Right forelimb (tissue), 1 donor: ENCODE measurements around the gene VPS33A.
"Not testable (repeated sequence)": the region's sequence is repeated elsewhere in the genome, so short reads cannot be mapped to it uniquely, and the experiment has no call there.

ENCODE experiments used
- DNase-seq: peaks from one replicate; pipeline ENCODE4 v3.0.0-alpha.2; 2018

Gene VPS33A

DNA sequence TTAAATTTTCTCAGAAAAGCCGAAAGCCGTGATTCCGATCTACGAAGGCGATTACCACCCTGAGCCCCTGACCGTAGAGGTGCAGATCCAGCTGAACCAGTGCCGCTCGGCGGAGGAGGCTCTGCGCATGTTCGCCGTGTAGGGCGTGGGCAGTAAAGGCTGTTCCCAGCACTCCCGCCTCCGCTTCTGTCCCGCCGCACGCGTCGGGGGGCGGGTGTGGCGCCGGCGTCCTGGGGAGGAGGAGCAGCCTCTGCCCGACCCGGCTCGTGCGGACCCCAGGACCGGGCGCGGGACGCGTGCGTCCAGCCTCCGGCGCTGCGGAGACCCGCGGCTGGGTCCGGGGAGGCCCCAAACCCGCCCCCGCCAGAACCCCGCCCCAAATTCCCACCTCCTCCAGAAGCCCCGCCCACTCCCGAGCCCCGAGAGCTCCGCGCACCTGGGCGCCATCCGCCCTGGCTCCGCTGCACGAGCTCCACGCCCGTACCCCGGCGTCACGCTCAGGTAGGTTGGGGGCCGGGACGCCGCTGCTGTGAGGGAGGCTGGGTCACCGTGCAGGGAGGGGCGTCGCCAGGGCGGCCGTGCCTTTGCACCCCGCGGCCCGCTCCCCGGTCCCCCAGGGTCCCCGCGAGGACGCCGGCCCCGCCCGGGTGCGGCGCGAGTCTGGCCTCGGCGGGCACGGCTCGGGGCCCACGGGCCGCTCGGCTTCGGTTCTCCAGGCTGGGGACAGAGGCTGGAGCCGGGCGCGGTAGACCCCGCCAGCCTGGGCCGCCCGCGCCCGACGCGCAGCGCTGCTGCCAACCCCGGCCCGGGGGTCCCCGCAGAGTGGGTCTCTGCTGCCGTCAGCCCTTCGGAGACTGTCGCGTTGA is 62.8 kb downstream of the VPS33A start, which contains the start of gene B3GNT4:
Gene B3GNT4 (plus strand): TSS at position 409 of the 866 bp plus-strand sequence. CDS start 910 bp downstream, outside the sequence.
- DNase-seq: peak; percentile 69

DNA sequence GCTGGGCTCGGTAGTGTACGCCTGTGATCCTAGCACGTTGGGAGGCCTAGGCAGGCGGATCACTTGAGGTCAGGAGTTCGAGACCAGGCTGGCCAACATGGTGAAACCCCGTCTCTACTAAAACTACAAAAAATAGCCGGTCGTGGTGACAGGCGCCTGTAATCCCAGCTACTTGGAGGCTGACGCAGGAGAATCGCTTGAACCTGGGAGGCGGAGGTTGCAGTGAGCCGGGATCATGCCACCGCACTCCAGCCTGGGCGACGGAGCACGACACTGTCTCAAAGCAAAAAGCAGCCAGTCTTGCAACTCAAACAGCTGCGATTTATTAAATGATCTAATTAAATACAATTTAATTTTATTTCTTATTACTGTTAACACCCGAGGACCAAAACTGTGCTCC is 63.5 kb downstream of the VPS33A start:
- DNase-seq: not testable (repeated sequence)

DNA sequence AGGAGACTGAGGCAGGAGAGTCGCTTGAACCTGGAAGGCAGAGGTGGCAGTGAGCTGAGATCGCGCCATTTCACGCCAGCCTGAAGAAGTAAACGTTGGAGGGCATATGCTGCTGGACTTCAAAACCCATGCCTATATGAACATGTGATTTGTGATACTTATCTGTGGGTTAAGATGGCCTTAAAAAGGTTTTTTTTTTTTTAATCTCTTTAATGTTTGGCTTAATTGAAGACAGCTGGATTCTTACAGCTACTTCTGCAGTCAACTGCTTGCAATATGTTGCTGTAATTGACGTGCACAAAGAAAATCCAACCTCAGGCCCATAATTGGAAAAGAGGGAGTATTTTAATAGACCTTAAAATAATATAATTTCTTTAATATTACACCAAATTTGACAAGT is 64.3 kb downstream of the VPS33A start:
- DNase-seq: no peak

DNA sequence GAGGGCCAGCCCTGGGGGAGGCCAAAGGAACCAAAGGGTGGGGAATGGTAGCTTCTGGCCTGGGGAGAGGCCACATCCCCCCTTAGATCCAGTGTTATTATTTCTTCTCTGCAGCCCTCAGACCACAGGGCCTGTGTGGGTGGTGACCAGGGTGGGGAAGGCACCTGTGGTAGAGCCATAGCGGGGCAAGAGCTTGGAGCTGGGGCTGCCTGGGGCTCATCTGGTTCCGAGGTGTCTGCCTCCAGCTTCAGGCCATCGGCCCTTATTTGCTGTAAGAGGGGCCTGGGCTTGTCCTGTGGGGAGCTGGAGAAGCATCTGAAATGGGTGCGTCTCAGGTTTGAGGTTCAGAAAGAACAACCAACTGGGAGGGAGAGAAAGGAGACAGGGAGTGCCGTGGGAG is 64.9 kb downstream of the VPS33A start:
- no peak for DNase-seq

DNA sequence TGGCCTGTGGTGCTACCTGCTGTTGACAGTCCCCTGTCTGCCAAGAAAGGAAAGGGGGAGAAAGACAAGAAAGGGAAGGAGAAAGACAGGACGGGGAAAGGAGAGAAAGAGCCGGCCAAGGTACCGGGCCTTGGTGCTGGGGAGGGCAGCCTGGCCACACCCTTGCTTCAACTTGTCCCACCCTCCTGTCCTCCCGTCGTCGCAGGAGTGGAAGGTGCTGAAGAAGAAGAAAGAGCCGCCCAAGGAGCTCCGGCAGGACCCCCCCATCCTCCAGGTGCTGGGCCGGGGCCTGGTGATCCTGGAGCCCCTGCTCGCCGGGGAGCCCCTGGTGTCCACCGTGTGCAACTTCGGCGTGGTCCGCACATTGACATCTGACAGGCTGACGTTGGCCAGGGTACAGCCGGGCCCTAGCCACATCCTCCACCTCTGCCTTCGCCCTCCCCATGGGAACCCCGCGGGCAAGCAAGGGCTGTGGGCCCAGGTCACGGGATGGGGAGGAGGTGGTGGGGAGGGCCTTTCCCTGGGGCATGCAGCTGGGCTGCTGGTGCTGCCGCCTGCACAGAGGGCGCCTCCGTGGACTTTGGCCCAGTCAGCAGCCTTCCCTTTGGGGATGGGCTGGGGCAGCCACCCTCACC is 65.6 kb downstream of the VPS33A start:
- no peak for DNase-seq

DNA sequence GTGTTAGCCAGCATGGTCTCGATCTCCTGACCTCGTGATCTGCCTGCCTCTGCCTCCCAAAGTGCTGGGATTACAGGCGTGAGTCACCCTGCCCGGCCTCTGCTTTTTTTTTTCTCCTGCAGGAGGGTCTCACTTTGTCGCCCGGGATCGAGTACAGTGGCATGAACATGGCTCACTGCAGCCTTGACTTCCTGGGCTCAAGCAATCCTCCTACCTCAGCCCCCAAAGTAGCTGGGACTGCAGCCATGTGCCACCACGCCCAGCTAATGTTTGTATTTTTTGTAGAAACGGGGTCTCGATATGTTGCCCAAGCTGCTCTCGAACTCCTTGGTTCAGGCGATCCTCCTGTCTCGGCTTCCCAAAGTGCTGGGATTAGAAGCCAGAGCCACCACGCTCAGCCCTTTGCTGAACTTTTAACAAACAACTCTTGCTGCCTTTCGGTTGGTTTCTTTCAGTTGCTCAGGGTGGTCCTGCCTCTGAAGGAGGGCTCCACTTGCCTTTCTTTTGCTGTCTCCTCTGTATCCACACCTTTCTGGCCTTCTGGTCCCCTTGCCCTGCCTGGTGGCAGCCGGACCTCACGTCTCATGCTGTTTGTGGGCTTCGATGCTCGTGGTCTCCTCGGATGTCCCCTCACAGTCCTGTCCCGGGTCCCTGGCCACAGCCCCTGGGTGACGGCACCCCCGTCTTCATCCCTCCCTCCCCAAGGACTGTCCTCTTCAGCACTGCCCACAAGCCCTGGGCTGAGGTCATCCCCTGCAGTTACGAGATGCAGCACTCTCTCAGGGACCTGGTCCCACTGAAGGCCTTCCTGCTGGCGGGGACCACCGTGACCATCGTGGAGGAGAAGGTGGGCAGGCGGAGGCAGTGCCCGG is 66.6 kb downstream of the VPS33A start:
- no peak for DNase-seq

DNA sequence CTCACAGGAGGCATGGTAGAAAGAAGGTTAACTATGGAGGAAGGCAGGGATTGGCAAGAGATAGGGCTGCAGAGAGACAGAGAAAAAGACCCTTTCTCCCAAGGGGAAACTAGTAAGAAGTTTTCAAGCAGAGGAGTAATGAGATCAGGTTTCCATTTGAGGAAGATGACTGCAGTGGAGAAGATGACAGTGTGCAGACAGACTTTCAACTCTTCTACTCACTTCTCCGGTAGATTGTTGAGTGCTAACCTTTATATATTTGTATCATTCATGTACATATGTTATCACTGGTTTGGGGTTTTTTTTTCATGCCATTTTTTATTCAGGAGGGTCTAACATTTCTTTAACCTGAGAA is 68.7 kb downstream of the VPS33A start:
- no peak for DNase-seq

DNA sequence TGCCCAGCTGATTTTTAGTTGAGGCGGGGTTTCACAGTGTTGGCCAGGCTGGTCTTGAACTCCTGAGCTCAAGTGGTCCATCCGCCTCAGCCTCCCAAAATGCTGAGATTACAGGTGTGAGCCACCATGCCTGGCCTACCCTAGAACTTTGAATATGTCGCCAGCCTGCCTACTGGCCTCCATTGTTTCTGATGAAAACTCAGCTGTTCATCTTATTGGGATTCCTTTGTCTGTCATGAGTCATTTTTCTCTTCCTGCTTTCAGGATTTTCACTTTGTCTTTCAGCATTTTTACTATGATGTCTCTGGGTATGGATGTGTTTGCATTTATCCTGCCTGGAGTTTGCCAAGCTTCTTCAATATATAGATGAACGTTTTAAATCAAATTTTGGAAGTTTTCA is 70.9 kb downstream of the VPS33A start:
- no peak for DNase-seq

DNA sequence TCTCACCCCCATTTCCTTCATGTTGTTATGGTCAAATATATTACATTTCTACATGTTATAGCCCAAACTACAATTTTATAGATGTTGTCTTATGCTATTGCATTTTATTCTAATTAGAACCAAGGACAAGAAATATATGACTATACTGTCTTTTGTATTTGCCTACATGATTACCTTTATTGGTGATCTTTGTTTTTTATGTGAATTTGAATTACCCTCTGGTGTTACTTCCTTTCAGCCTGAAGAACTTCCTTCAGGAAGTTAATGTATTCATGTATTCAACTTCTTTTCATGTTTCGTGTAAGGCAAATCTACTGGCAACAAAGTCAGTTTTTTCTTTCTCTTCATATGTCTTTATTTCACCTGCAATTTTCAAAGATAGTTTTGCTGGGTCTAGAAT is 71.5 kb downstream of the VPS33A start:
- DNase-seq: no peak

DNA sequence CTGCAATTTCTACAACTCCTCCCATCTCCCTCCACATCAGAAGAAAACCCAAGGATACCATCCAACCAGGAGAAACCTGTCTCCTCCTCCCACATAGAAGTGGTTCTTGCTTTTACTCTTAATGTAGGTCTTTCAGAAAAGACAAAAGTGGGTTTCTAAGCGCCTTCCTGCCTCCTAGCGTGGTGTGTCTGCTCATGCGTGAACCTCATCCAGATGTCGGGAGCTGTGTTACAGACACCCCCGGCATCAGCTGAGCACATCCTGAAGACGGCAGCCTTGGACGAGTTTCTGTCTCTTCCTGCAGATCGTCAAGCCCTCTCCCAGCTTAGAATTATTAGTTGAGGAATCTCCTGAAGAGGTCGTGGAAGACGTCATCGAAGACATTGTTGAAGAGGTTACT is 73.9 kb downstream of the VPS33A start:
- DNase-seq: no peak

DNA sequence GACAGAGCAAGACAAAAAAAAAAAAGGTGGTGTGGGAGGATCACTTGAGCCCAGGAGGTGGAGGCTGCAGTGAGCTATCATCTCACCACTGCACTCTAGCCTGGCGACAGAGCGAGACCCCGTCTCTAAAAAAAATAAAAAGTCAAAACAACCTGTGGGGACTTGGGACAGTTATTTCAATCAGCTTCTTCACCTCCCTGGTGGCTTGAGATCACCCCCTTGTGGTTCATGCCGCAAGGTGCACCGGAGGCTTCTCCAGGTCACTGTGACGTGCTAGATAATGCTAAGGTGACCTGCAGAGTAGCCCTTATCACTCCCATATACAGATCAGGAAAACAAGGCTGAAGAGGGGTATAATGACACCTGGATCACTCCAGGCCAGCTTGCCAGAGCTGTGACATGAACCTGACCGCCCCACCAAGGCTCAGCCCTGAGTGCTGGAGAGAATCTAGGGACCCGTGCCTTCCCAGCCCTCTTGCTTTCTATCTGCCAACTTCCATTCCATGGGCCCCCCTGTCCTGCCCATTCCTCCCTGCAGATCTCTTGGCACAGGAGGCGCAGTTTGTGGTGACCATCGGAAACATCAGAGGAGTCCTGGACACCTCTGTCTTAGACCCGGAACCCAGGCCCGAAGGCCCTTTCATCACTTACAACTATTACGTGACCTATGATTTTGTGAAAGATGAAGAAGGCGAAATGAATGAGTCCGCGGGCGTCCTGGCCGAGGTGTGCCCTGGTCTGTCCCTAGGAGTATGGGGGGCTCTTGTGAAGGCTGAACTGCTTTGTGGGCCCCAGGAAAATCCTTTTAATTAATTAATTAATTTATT is 75.2 kb downstream of the VPS33A start:
- DNase-seq: no peak

DNA sequence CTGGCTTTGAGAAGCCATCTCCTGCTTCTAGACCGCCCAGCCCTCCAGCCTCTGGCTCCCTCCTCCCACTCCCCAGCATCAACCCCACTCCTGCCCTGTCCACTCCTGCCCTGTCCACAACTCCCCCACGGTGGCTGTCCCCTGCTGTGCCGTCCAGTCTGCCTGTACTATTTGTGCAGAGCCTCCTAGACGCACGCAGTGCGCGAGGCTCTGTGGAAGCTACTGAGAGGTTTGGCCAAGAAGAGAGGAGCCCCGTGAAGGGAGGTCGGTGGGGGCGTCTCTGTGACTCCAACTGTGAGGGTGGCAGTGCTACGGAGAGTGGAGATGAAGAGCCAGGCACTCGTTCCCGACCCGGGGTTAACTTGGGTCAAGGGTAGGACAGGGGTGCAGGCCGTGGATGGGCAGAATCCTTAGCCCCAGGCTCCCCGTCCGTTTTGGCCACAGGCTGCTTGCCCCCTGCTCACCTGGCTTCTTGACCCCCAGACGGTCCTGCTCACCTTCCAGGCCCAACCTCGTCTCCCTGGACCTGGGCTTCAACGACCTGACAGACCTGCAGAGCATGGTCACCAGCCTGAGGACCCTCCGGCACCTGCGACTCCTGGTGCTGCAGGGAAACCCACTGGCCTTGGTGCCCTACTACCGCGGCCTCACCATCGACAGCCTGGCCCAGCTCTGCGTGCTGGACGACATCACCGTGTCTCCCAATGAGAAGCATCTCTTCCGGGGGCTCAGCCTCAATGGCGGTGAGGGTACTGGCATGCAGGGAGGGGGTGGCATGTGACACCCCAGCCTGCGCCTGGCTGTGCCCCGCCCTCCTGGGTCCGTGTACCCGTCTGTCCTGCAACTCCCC is 76.4 kb downstream of the VPS33A start:
- no peak for DNase-seq

DNA sequence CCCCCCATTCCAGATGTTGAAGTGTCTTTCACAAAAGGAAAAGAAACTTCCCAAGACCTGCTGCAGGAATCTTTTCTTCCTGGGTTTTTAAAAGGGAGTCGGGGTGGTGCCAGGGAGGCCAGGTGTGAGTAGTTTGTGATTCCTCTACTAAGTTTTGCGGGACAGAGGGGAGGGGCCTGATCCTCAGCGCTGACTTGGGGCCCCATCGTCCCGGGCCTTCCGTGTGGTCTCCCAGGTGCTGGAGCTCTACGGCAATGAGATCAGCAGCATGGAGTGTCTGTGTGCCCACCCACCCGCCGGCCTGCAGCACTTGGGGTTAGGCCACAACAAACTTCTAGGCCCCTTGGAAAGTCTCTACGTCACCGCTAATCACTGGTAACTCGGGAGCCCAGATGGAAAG is 78.8 kb downstream of the VPS33A start:
- DNase-seq: no peak

DNA sequence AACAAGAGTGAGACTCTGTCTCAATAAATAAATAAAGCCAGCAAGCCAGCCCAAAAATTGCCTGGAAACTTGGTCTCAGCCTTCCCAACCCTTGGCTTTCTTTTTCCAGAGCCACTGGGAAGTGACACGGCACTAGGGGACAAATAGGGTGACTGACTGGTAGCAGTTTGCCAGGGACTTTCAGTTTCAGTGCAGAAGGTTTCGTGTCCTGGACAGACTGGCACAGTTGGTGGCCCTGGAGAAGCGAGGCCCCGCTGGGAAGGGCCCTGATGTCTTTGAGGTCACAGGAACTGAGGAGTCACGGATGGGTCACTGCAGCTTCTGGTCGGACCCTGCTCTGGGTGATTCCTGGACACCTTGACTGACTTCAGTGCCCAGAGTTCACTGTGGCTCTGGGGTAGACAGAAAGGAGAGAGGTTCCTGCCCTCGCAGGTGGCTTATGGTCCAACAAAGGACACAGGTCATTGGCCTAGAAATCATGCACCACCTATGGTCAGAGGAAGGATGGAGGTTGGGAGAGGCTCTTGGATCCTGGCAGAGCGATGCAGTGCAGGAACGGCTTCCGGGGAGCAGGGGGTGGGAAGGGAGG is 80.7 kb downstream of the VPS33A start:
- DNase-seq: no peak

DNA sequence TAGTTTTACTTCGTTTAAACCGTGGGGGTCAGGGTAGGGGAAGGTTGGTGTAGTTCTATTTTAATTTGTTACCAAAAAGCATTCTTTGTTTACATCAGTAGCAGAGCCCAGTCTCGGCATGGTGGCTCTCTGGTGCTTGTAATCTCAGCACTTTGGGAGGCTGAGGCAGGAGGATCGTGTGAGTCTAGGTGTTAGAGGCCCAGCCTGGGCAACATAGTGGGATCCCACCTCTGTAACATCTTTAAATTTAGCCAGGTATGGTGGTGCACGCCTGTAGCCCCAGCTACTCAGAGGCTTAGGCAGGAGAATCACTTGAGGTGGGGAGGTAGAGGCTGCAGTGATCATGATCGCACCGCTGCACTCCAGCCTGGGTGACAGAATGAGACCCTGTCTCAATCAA is 81.2 kb downstream of the VPS33A start:
- no peak for DNase-seq

DNA sequence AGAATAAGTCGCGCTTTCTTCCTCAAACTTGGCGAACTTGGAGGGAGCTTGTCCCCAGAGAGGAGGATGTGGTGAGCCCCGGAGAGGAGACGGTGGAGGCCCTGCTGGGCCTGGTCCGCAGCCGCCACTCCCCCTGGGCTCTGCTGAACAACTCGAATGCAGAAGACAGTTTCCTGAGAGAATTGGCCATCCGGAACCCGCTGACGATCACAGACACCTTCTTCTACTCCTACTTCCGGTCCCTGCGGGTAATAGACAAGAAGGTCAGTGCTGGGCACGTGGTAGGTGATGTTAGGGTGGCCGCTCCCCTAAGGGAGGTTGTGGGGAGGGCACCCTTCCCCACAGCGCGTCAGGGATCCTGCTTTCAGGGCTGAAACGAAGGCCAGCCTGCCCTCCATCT is 81.8 kb downstream of the VPS33A start:
- no peak for DNase-seq

DNA sequence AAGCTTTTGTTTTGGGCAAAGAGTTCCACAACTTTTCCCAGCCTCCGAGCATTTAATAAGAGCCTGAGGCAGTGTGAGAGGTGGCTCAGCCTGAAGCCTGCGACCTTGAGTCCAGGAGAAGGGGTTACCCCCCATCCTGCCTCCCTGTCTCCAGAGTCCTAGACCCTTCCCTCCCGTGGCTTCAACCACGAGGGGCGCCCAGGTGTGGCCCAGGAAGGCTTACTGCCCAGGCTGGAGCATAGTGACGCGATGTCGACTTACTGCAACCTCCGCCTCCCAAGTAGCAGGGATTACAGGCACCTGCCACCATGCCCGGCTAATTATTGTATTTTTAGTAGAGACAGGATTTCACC is 82.7 kb downstream of the VPS33A start:
- DNase-seq: no peak

DNA sequence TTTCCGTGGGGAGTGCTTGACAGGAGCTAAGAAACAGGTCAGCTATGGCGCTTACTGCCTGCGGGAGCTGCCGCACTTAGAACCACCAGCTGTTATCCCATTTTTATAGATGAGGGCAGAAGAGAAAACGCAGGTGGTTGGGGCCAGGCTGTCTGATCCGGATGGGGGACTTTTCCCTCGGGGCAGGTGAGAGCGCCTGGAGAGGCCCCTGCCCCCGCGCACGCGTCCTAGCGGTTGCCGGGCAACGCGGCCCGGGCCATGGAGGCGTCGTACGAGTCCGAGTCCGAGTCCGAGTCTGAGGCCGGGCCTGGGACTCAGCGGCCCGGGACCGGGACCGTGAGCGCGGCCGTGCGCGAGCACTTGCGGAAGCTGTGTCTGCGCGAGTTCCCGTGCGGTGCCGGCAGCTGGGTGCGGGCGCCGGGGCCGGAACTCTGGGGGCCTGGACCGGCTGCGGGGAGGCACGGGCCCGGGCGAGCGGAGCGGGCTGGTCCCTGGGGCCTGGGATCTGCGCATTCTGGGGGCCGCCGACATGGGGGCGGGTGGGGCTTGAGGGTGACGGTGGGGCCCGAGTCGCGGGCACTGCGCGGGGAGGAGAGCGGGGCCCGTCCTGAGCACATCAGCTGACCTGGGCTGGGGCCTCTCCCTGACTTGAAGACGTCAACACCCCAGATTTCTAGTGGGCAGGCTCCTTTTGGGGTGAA is 83.3 kb downstream of the VPS33A start, which contains the start of gene LRRC43:
Gene LRRC43 (plus strand): TSS at position 237 of the 701 bp plus-strand sequence. CDS start 22 bp downstream, at position 259.
- peak; percentile 61 for DNase-seq
